Stimulated activated CD4-positive, alpha-beta T cell treated with anti-CD3 and anti-CD28 coated beads, Interleukin-12 subunit alpha, Interleukin-12 subunit beta, amount 100 ng/mL, for 24 hours (primary cell): Measurements from ENCODE around the gene DFFB.
A peak's percentile ranks its signal among the peaks of the same experiment; 100 is the strongest.

Source experiments
- DNase-seq, 2 experiments: peaks; one replicate each; pipeline ENCODE4 v3.0.0-alpha.2; 2020; ENCODE audit warnings: low read depth in 2 of 2

The DFFB gene

GRCh38 chr1:3895951-3896325 lies 38.7 kb downstream of the DFFB start:
- DNase-seq, result no peak

- no peak for DNase-seq
Observed at GRCh38 chr1:3896396-3897000, 39.2 kb downstream of the DFFB start.

DNA sequence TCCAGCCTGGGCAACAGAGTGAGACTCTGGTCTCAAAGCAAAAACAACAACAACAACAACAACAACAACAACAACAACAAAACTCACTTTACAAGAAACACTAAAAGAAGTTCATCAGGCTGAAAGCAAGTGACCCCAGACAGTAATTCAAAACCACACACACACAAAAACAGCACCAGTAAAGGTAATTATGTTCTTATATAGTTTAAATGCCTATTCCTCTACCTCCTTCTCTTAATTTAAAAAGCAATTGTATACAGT lies 41.1 kb downstream of the DFFB start:
- DNase-seq, result no peak

GRCh38 chr1:3898994-3899753 lies 41.9 kb downstream of the DFFB start:
- DNase-seq, result no peak

- no peak for DNase-seq
Observed at GRCh38 chr1:3899754-3900149, 42.5 kb downstream of the DFFB start.

DNA sequence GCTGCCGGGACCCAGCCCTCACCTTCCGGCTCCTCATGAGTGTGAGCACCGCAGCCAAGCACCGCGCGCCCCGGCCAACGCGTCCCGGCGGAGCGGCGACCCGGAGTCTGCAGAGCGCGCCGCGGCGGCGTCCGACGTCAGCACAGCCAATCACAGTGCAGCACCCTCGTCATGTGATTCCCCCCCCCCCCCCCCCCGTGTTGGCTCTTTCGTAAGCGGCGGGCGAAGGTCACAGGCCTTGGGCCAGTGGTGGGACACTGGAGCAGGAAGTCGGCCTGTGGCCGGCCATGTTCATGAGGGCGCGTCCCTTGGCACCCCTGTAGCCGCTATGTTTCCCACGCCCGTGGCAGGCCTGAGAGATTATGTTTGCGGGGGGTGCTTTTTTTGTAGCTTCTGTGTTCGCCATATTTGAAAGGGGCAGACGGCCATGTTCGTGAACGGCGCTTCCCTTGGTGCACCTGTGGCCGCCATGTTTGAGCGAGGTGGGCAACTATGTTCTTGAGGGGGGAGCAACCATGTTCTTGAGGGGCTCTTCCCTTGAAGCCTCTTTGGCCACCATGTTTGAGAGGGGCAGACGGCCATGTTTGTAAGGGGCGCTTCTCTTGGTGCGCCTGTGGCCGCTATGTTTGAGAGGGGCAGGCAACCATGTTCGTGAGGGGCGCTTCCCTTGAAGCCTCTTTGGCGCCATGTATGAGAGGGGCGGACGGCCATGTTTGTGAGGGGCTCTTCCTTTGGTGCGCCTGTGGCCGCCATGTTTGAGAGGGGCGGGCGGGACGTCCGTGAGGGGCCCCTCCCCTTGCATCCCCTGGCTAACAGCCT lies 43.1 kb downstream of the DFFB start, which contains the start of gene C1orf174:
Gene C1orf174, minus strand, starts transcription at position 123 of the 819 bp plus-strand sequence. Its CDS starts 86 bp downstream, at position 37.
- DNase-seq, result peak; percentile 82 to 86

GRCh38 chr1:3900969-3901529 lies 43.8 kb downstream of the DFFB start:
- DNase-seq, result peak; percentile 75 to 89

GRCh38 chr1:3902111-3902511 lies 44.8 kb downstream of the DFFB start:
- DNase-seq, result no peak

DNA sequence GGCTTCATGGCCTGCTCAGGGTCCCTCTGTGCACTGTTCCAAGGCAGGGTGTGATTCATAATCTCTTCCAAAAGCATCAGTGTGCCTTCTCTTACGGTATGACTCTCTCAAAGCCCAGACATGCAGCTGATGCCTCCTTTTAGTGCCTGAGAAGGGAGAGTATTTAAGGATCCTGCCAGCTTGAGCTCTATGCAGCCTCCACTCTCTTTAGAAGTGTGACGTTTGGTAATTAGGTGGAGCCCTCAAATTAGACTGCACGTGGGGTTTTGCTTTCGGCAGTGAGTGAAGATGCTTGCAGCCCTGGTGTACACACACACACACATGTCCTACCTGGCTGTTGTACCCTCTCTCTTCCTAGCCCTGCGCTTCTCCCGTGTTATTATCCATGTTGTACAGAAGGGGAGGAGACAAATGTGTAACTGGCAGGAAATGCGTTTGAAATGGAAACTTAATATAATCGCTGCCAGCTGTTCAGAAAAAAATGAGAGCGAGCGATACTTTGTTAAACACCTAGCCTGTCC lies 45.4 kb downstream of the DFFB start:
- DNase-seq, result no peak

DNA sequence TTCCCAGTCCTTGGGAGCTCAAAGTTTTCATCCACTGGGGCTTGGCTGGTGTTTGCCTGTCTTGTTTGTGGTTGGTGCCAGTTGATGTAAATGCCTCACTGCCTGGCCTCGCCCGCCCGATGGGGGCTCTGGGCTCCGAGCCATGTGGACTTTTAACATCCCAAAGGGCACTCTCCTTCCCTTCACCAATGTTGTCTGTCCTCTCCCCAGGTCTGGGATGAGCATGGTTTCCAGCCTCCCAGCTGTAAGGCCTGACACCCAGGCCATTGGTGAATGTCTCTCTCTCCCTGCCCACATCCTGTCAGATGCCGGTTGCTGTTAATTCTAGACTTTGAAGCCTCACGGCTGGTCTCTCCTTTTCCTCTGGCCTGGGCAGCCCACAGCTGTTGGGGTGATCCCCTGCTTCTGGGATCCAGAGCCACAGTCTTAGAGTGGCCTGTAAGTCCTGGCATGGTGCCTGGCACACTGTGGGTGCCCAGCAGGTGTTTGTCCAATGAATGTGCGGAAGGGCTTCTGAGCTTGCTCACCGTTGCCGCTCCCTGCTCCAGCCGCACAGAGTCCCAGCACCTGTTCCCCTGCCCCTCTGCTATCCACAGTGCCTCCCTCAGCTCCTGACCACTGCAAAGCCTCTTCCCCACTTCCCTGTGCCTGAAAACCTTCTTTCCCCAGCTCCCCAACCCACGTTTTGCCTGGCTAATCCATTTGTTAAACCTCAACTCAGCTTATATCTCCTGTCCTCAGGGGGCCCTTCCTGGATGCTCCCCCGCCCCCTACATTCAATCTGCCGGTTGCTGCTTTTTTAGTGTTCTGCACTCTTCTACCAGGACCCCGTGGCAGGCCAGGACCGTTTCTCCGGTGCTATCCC lies 46.1 kb downstream of the DFFB start:
- no peak for DNase-seq

GRCh38 chr1:3904006-3904842 lies 46.9 kb downstream of the DFFB start:
- DNase-seq, result no peak

GRCh38 chr1:3904843-3905185 lies 47.5 kb downstream of the DFFB start:
- DNase-seq, result no peak

- no peak for DNase-seq
Observed at GRCh38 chr1:3905266-3905952, 48.1 kb downstream of the DFFB start.

DNA sequence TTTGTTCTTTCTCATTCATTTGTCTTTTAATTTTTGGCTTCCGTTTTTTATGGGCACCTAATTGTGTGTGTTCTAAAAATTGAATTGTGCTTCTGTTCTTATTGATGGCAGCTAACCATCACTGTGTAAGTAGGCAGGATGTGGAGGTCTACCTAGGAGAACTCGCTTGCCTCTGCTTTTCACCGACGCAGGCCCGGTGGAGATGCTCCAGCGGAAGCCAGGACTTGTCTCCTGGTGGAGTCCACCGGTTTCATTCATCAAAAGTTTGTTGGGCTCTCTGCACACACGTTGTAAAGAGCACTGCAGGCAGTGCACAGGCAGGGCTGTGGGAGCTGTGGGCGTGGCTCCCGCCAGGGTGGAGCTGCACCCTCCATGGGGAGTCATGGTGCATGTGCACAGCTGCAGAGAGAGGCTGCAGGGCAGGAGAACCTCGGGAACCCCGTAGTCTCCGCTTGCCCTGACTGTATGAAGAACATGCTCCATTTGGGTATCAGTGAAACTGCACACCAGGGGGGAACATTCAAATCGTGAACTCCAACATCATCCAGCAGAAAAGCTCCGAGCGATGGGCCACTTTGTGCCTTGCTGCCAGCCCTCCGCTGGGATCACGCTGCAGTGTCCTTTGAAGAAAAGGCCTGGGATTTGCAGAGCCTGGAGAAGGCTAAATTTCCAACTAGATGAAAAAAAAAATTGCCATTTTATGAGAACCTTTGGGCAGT lies 48.8 kb downstream of the DFFB start:
- DNase-seq, result no peak

DNA sequence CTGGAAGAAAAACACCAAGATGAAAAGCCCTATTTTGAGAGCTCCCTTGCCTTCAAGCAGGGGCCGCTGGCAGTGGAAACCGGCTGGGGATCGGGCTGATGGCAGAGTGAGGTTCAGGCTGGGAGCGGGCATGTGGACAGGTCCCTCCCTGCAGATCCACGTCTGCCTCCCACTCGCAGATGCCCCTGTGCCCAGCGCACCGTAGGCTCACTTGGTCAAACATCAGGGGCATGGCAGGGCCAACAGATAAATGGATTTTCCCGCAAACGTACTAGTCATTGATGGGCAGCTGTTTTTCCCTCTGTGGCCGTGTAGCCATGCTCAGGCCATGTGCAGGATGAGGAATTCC lies 49.4 kb downstream of the DFFB start:
- no peak for DNase-seq

DNA sequence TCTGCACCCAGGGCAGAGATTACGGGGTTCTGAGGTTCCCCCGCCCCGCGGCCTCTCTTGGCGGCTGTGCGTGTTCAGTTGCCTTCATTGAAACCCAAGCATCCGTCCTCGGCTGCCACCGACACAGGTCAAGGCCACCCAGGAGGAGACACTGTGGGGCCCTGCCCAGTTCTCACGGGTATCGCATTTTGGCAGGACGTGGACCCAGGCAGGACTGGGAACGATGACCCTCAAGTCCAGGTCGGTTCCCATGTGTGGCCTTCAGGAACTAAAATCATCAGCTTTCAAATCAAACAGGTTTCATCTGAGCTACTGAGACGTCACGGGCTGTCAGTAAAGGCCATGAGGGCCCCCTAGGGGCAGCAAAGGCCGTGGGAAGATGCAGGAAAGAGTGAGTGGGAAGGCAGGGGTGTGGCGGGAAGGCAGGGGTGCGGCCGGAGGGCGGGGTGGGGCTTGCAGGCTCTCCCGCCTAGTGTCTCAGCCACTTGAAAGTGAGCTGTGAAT lies 49.8 kb downstream of the DFFB start:
- peak in 1 of 2 experiments; percentile 41 for DNase-seq

DNA sequence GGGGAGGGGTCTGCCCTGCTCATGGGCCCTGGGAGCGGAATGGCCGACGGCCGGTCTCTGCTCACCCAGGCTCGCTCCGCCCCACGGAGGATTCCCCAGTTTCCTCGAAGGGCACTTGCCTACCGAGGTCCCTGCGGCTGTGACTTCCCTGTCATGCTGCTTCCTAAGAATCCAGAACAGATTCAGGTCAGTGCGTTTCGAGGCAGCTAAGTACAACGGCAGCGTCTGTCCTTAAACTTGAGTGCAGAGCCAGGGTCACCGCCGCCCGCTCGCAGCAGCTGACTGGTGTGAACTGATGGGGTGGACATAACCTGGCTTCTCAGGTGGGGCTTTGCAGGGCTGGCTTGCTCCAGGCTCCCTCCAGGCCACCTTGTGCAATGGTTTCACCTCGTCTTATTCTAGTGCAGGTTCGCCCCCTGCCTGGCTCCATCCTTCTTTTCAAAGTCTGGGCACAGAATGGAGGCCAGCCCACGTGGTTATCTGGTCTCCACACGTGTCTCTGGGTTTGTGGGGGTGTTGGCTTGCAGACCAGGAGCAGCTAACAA lies 50.4 kb downstream of the DFFB start:
- no peak for DNase-seq

DNA sequence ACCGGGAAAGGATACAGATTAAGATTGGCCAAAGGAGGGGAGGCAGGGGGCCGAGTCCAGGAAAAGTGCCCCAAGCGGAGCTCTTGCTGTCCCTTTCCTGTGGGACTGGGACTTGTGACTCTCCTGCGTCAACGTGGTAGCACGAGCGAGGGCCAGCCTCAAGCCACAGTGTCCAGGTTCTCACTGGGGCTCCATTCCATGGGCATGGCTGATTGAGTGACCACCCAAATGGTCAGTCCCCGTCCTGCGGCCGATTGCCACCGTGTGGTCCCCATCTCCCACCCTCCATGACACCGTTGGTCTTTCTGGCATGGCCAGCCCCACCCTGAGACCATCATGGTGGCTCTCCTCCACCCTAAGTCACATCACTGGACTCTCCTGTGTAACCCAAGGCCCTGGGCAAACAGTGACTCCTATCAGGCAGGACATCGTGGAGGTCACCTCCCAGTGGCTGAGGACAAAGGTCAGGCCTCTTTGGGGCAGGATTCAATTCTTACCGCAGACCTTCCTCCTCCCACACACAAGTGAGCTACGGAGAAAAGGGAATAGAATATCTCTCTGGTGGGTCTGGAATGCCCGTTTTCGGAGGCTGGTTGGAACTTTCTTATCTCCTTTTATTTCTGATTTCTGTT lies 51.7 kb downstream of the DFFB start:
- no peak for DNase-seq
